Measurements from ENCODE around the gene LARGE1. TPM values are rescaled to one million over a fixed set of nuclear protein-coding genes. Genes with fewer than 3 reads are reported as not detected.

The LARGE1 gene
- total RNA-seq, 1 donor from 2014 or later: 2.4 TPM

GRCh38 chr22:33272871-33273270 lies 647.4 kb downstream of the LARGE1 start:
- no peaks in the 10 kb centered on the region for H3K36me3 ChIP-seq (ENCODE audit: control insufficient read depth, insufficient read depth, low read length)
- no peak for FAIRE-seq
- no peak overlapping the region for H3K4me3 ChIP-seq (ENCODE audit: low read depth, low read length)
- DNase-seq (ENCODE audit: low read depth): no peak
- no peak for TF ChIP-seq CTCF (IDR thresholded peaks at IDR 0.05; ENCODE audit: insufficient read depth, low read length, severe bottlenecking)
- H3K27me3 ChIP-seq (ENCODE audit: control insufficient read depth, insufficient read depth, low read length): no peaks in the 10 kb centered on the region

- Histone ChIP-seq H3K4me3 (ENCODE audit: low read depth, low read length) (no peak overlapping the region), H3K27me3 (ENCODE audit: control insufficient read depth, insufficient read depth, low read length) (no peaks in the 10 kb centered on the region), H3K36me3 (ENCODE audit: control insufficient read depth, insufficient read depth, low read length) (no peaks in the 10 kb centered on the region)
- no peak for TF ChIP-seq CTCF (IDR thresholded peaks at IDR 0.05; ENCODE audit: insufficient read depth, low read length, severe bottlenecking)
- FAIRE-seq: no peak
- no peak for DNase-seq (ENCODE audit: low read depth)
Observed at GRCh38 chr22:33272180-33272579, 648.1 kb downstream of the LARGE1 start.

- no peak for TF ChIP-seq CTCF (IDR thresholded peaks at IDR 0.05; ENCODE audit: insufficient read depth, low read length, severe bottlenecking)
- Histone ChIP-seq H3K27me3 (ENCODE audit: control insufficient read depth, insufficient read depth, low read length) (no peaks in the 10 kb centered on the region), H3K4me3 (ENCODE audit: low read depth, low read length) (no peak overlapping the region), H3K36me3 (ENCODE audit: control insufficient read depth, insufficient read depth, low read length) (no peaks in the 10 kb centered on the region)
- FAIRE-seq (no peak), DNase-seq (ENCODE audit: low read depth) (no peak)
Observed at GRCh38 chr22:33271390-33272161, 648.7 kb downstream of the LARGE1 start.

GRCh38 chr22:33270596-33270995 lies 649.7 kb downstream of the LARGE1 start:
- H3K36me3 ChIP-seq (ENCODE audit: control insufficient read depth, insufficient read depth, low read length): no peaks in the 10 kb centered on the region
- no peaks in the 10 kb centered on the region for H3K27me3 ChIP-seq (ENCODE audit: control insufficient read depth, insufficient read depth, low read length)
- no peak for DNase-seq (ENCODE audit: low read depth)
- no peak for TF ChIP-seq CTCF (IDR thresholded peaks at IDR 0.05; ENCODE audit: insufficient read depth, low read length, severe bottlenecking)
- H3K4me3 ChIP-seq (ENCODE audit: low read depth, low read length): no peak overlapping the region
- no peak for FAIRE-seq

- no peaks in the 10 kb centered on the region for H3K27me3 ChIP-seq (ENCODE audit: control insufficient read depth, insufficient read depth, low read length)
- H3K36me3 ChIP-seq (ENCODE audit: control insufficient read depth, insufficient read depth, low read length): no peaks in the 10 kb centered on the region
- no peak for DNase-seq (ENCODE audit: low read depth)
- FAIRE-seq: no peak
- H3K4me3 ChIP-seq (ENCODE audit: low read depth, low read length): no peak overlapping the region
- no peak for TF ChIP-seq CTCF (IDR thresholded peaks at IDR 0.05; ENCODE audit: insufficient read depth, low read length, severe bottlenecking)
Observed at GRCh38 chr22:33261699-33262098, 658.6 kb downstream of the LARGE1 start.

- Histone ChIP-seq H3K27me3 (ENCODE audit: control insufficient read depth, insufficient read depth, low read length) (no peaks in the 10 kb centered on the region), H3K4me3 (ENCODE audit: low read depth, low read length) (no peak overlapping the region), H3K36me3 (ENCODE audit: control insufficient read depth, insufficient read depth, low read length) (no peaks in the 10 kb centered on the region)
- TF ChIP-seq CTCF (IDR thresholded peaks at IDR 0.05; ENCODE audit: insufficient read depth, low read length, severe bottlenecking): no peak
- DNase-seq (ENCODE audit: low read depth) (no peak), FAIRE-seq (no peak)
Observed at GRCh38 chr22:33260498-33260897, 659.8 kb downstream of the LARGE1 start.
